SU-DHL-6 (cell line): ENCODE data around the gene ZNF462.

Experiments used
- H2AFZ ChIP-seq: fragments of 200-600 bp; sonication (generic); 2 replicates; pipeline ENCODE4 v1.6.1; 2014; ENCODE audit warnings: low read depth, mild to moderate bottlenecking, moderate library complexity, mixed read lengths, antibody characterized with exemption, low read length; ENCODE audit not compliant: severe bottlenecking
- H3F3A ChIP-seq: fragments of 200-600 bp; shearing (Covaris generic); 2 replicates; pipeline ENCODE4 v1.6.0; 2016; ENCODE audit warnings: antibody characterized with exemption, mild to moderate bottlenecking; ENCODE audit not compliant: insufficient read depth
- H3K27ac ChIP-seq: fragments of 200-600 bp; sonication (generic); 2 replicates; pipeline ENCODE4 v1.5.1; 2016; ENCODE audit warnings: low read depth, mild to moderate bottlenecking, low read length, moderate library complexity, mixed read lengths
- H3K27me3 ChIP-seq: fragments of 200-600 bp; sonication (generic), shearing (Covaris generic); 2 replicates; pipeline ENCODE4 v1.6.0; 2014; ENCODE audit warnings: mild to moderate bottlenecking, low read length
- H3K36me3 ChIP-seq: fragments of 200-600 bp; sonication (generic); 2 replicates; pipeline ENCODE4 v1.6.1; 2014; ENCODE audit warnings: mild to moderate bottlenecking, low read length, mixed read lengths
- H3K4me2 ChIP-seq: fragments of 300-600, 200-600 bp; shearing (Covaris generic), sonication (generic); 2 replicates; pipeline ENCODE4 v1.6.0; 2014; ENCODE audit warnings: low read length, low read depth, mild to moderate bottlenecking; ENCODE audit not compliant: poor library complexity, severe bottlenecking
- H3K4me3 ChIP-seq: fragments of 200-600 bp; sonication (generic); 2 replicates; pipeline ENCODE4 v1.5.1; 2014; ENCODE audit warnings: antibody characterized with exemption, low read length, mild to moderate bottlenecking, mixed read lengths; ENCODE audit not compliant: insufficient read depth, poor library complexity, severe bottlenecking
- H3K79me2 ChIP-seq: fragments of 200-600 bp; sonication (generic); 2 replicates; pipeline ENCODE4 v1.6.1; 2014; ENCODE audit warnings: mild to moderate bottlenecking, low read length, moderate library complexity; ENCODE audit not compliant: insufficient read depth
- H3K9ac ChIP-seq: fragments of 200-600 bp; sonication (generic); 2 replicates; pipeline ENCODE4 v1.7.0; 2014; ENCODE audit warnings: mild to moderate bottlenecking, low read length
- H3K9me2 ChIP-seq: fragments of 200-600 bp; sonication (generic); replicated peaks from 2 replicates; pipeline ENCODE4 v1.6.1; 2014; ENCODE audit warnings: low read length; ENCODE audit not compliant: insufficient read depth
- H3K9me3 ChIP-seq: fragments of 200-600 bp; sonication (generic); 2 replicates; pipeline ENCODE4 v1.6.1; 2014; ENCODE audit warnings: low read length, mixed read lengths; ENCODE audit not compliant: insufficient read depth
- H4K20me1 ChIP-seq: fragments of 200-600 bp; sonication (generic); 2 replicates; pipeline ENCODE4 v1.6.1; 2014; ENCODE audit warnings: low read depth, mild to moderate bottlenecking, antibody characterized with exemption, low read length, moderate library complexity, mixed read lengths
- EZH2phosphoT487 ChIP-seq: fragments of 200-600 bp; sonication (generic), shearing (Covaris generic); conservative IDR thresholded peaks from 2 replicates; pipeline ENCODE4 v1.6.1; 2018; ENCODE audit warnings: mild to moderate bottlenecking, antibody characterized with exemption, low read length, moderate library complexity, mixed read lengths
- TF ChIP-seq, protein P1 (sequence below): fragments of 200-600 bp; sonication (generic); IDR thresholded peaks from one replicate; pipeline ENCODE4 v1.5.1; 2017; ENCODE audit warnings: antibody characterized with exemption, mild to moderate bottlenecking, low read length, moderate library complexity; ENCODE audit not compliant: insufficient read depth, poor library complexity, severe bottlenecking

ZNF462 gene

DNA sequence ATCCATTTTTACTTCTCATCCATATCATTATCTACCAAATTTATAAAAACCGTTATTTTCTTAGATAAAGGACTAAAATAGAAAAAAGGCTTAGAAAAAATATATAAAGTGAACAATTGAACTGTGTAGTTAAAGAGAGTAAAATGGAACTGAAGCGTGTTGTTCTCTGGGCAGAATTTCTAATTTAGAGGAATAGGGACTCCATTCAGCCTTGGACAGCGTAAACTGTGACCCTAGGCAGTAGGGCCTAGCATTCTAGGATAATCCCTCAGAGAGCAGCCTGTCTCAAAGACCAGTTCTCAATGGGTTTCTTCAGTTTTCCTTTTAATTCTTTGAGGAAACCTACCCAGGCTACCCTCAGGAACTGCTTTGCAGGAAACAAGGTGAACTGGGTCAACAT lies 11.1 kb downstream of the ZNF462 start:
- Histone ChIP-seq H3K9me3 (no peaks in the 10 kb centered on the region), H3F3A (no peaks in the 10 kb centered on the region), H4K20me1 (no peaks in the 10 kb centered on the region), H3K9ac (no peak overlapping the region), H3K79me2 (no peaks in the 10 kb centered on the region), H3K9me2 (no peaks in the 10 kb centered on the region), H3K4me3 (no peak overlapping the region), H2AFZ (no peak overlapping the region), H3K36me3 (no peaks in the 10 kb centered on the region), H3K4me2 (no peak overlapping the region), H3K27ac (no peak overlapping the region), H3K27me3 (no peaks in the 10 kb centered on the region)
- TF ChIP-seq, protein P1, sequence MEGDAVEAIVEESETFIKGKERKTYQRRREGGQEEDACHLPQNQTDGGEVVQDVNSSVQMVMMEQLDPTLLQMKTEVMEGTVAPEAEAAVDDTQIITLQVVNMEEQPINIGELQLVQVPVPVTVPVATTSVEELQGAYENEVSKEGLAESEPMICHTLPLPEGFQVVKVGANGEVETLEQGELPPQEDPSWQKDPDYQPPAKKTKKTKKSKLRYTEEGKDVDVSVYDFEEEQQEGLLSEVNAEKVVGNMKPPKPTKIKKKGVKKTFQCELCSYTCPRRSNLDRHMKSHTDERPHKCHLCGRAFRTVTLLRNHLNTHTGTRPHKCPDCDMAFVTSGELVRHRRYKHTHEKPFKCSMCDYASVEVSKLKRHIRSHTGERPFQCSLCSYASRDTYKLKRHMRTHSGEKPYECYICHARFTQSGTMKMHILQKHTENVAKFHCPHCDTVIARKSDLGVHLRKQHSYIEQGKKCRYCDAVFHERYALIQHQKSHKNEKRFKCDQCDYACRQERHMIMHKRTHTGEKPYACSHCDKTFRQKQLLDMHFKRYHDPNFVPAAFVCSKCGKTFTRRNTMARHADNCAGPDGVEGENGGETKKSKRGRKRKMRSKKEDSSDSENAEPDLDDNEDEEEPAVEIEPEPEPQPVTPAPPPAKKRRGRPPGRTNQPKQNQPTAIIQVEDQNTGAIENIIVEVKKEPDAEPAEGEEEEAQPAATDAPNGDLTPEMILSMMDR = no peak

DNA sequence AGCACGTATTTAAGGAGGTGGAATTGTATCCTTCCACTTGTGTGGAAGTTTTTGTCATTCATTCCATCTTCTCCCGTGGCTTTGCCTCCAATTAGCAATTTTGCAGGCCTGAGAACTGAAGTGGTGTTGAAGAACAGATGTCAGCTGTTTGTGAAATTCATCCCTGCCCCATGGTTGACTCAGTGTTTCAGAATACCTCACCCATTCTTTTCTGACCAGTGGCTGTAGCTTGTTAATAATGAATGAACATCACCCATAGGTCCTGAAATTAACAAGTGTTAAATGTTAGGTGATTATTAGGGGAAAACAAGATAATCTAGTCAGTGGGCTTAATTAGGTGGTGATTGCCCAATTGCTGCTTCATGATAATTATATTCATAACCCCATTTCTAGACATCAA lies 11.7 kb downstream of the ZNF462 start:
- H3K36me3 ChIP-seq = no peaks in the 10 kb centered on the region
- H3K27me3 ChIP-seq = no peaks in the 10 kb centered on the region
- H4K20me1 ChIP-seq = no peaks in the 10 kb centered on the region
- H3K9ac ChIP-seq = no peak overlapping the region
- TF ChIP-seq, protein P1 = no peak
- TF ChIP-seq EZH2phosphoT487 = no peak
- H2AFZ ChIP-seq = no peak overlapping the region
- no peaks in the 10 kb centered on the region for H3K9me2 ChIP-seq
- no peak overlapping the region for H3K27ac ChIP-seq
- no peak overlapping the region for H3K4me3 ChIP-seq
- no peaks in the 10 kb centered on the region for H3K9me3 ChIP-seq
- H3F3A ChIP-seq = no peaks in the 10 kb centered on the region
- H3K4me2 ChIP-seq = no peak overlapping the region
- no peaks in the 10 kb centered on the region for H3K79me2 ChIP-seq

DNA sequence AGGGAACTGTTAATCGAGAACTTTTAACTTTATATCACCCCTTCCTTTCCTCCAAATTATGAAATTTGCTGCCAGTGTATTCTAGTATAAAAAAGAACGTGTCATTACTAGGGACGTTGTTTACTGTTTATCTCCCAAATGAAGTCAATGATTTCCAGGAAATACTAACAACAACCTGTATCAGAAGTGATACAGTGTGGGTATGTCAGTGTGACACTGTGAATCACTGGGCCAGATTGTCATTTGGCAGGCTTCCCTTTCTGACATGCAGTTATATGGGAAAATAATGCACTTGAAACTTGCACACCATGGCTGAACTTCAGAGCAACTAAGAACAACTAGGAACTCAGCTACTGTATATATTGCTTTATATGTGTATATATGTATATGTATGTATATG lies 12.6 kb downstream of the ZNF462 start:
- no peaks in the 10 kb centered on the region for H3F3A ChIP-seq
- H4K20me1 ChIP-seq = no peaks in the 10 kb centered on the region
- H3K4me3 ChIP-seq = no peak overlapping the region
- no peak overlapping the region for H3K27ac ChIP-seq
- H3K4me2 ChIP-seq = no peak overlapping the region
- no peak overlapping the region for H3K9ac ChIP-seq
- H3K36me3 ChIP-seq = no peaks in the 10 kb centered on the region
- H3K79me2 ChIP-seq = no peaks in the 10 kb centered on the region
- TF ChIP-seq, protein P1 = no peak
- no peak for TF ChIP-seq EZH2phosphoT487
- no peaks in the 10 kb centered on the region for H3K9me2 ChIP-seq
- H3K27me3 ChIP-seq = no peaks in the 10 kb centered on the region
- no peak overlapping the region for H2AFZ ChIP-seq
- H3K9me3 ChIP-seq = no peaks in the 10 kb centered on the region

DNA sequence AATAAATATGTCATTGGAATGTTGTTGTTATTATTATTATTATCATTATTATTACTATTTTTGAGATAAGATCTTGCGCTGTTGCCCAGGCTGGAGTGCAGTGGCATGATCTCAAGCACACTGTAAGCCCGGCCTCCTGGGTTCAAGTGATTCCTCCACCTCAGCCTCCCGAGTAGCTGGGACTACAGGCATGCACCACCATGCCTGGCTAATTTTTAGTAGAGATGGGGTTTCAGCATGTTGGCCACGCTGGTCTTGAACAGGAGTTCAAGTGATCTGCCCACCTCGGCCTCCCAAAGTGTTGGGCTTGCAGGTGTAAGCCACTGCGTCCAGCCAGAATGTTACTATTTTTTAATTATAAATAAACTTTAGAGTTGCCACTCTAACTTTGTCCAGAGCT lies 14.4 kb downstream of the ZNF462 start:
- Histone ChIP-seq H3K9me2 (no peaks in the 10 kb centered on the region), H3K27me3 (no peaks in the 10 kb centered on the region), H3K9ac (no peak overlapping the region), H3K36me3 (no peaks in the 10 kb centered on the region), H2AFZ (no peak overlapping the region), H3K4me3 (no peak overlapping the region), H3K9me3 (no peaks in the 10 kb centered on the region), H3K4me2 (no peak overlapping the region), H4K20me1 (no peaks in the 10 kb centered on the region), H3K79me2 (no peaks in the 10 kb centered on the region), H3K27ac (no peak overlapping the region), H3F3A (no peaks in the 10 kb centered on the region)
- TF ChIP-seq, protein P1 = no peak
- TF ChIP-seq EZH2phosphoT487 = no peak
